ENCODE data around the gene LEF1. TPM values are rescaled to one million over a fixed set of nuclear protein-coding genes. Genes with fewer than 3 reads are reported as not detected.

Gene LEF1
- polyA plus RNA-seq, 1 donor = 8.5 TPM

DNA sequence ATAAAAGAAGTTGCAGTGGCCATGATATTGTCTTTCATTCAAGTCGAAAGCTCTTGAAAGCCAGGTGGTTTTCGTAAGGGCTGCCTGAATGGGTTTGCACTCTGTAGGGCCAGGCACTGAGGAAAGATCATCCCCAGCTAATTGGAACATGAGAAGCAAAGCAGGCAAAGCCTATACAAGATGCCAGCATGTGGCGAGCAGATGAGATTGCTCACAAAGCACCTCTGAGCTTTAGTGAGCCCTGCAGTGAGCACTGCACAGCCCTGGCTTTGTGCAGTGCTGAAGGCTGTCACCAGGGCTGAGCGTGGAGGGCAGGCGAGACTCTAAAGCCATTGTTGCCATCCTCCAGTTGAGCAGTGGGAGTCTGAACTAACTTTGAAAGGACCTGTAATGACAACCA is 125.2 kb downstream of the LEF1 start:
- Histone ChIP-seq H3K4me3 (ENCODE audit: low read length) (no peak overlapping the region), H3K27me3 (ENCODE audit: control insufficient read depth, insufficient read depth, low read length) (no peaks in the 10 kb centered on the region), H3K27ac (ENCODE audit: low read length) (no peak overlapping the region), H3K9me3 (ENCODE audit: control insufficient read depth, low read depth, low read length) (no peaks in the 10 kb centered on the region), H3K36me3 (ENCODE audit: control insufficient read depth, insufficient read depth, low read length) (no peaks in the 10 kb centered on the region), H3K4me1 (ENCODE audit: control insufficient read depth, insufficient read depth, low read length) (no peaks in the 10 kb centered on the region)
- no CpG with 5 or more reads among the region's 5 CpGs for WGBS (ENCODE audit: insufficient coverage, low lambda C conversion rate)
- no peak for DNase-seq

DNA sequence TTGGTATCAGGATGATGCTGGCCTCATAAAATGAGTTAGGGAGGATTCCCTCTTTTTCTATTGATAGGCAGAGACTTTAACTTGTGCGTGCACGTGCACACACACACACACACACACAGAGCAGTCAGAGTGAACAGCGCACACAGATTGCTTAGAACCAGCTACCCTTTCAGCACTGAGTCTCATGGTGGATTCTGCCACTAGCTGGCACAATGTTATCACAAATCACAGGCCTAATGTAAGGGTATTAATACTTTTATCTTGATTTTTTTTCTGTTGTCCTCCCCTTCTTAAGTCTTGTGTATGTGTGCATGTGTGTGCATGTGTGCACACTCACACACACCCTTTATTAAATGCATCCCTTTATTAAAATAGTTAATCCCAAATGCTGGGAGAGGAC is 125.8 kb downstream of the LEF1 start:
- no peaks in the 10 kb centered on the region for H3K9me3 ChIP-seq (ENCODE audit: control insufficient read depth, low read depth, low read length)
- no peak overlapping the region for H3K4me3 ChIP-seq (ENCODE audit: low read length)
- no peak overlapping the region for H3K27ac ChIP-seq (ENCODE audit: low read length)
- WGBS (ENCODE audit: insufficient coverage, low lambda C conversion rate) = no CpG with 5 or more reads among the region's 3 CpGs
- no peaks in the 10 kb centered on the region for H3K4me1 ChIP-seq (ENCODE audit: control insufficient read depth, insufficient read depth, low read length)
- H3K27me3 ChIP-seq (ENCODE audit: control insufficient read depth, insufficient read depth, low read length) = no peaks in the 10 kb centered on the region
- DNase-seq = no peak
- H3K36me3 ChIP-seq (ENCODE audit: control insufficient read depth, insufficient read depth, low read length) = no peaks in the 10 kb centered on the region

DNA sequence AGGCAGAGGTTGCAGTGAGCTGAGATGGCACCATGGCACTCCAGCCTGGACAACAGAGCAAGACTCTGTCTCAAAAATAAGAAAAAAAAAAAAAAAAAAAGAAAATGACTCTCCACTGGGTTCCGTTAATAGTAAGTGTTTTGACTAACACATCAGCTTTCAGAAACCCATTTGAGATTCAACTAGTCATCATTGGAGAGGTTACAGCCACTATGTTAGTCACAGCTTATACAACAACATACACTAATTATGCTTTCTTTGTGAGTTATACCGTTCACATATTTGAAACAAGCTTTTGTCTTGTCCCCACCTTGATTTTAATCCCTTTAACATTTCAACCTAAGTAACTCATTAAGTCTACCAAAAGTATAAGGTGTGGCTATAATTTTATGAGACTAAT is 130.8 kb downstream of the LEF1 start:
- no CpG with 5 or more reads among the region's 2 CpGs for WGBS (ENCODE audit: insufficient coverage, low lambda C conversion rate)
- Histone ChIP-seq H3K4me1 (ENCODE audit: control insufficient read depth, insufficient read depth, low read length) (no peaks in the 10 kb centered on the region), H3K36me3 (ENCODE audit: control insufficient read depth, insufficient read depth, low read length) (peaks cover 31% of the 10 kb centered on the region), H3K27me3 (ENCODE audit: control insufficient read depth, insufficient read depth, low read length) (no peaks in the 10 kb centered on the region), H3K27ac (ENCODE audit: low read length) (no peak overlapping the region), H3K9me3 (ENCODE audit: control insufficient read depth, low read depth, low read length) (no peaks in the 10 kb centered on the region), H3K4me3 (ENCODE audit: low read length) (no peak overlapping the region)
- no peak for DNase-seq

DNA sequence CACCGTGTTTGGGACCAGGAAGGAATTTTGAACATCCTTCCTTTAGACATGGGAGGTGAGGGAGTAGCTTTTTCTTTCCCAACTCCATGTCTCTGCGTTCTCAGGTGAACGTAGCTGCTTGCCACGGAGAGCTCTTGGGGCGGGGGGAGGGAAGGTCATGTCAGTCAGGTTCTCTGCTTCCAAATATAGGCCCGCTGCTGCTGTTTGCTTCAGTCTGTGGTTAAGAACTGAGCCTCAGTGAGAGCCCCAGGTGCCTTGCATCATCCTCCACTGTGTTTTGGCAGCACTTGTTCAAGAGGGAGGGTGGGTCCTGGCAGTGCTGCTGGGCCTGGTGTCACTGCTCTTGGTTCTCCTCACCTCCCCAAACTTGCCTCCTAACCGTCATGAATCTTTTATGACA is 132.5 kb downstream of the LEF1 start:
- Histone ChIP-seq H3K27ac (ENCODE audit: low read length) (no peak overlapping the region), H3K4me1 (ENCODE audit: control insufficient read depth, insufficient read depth, low read length) (no peaks in the 10 kb centered on the region), H3K4me3 (ENCODE audit: low read length) (no peak overlapping the region), H3K9me3 (ENCODE audit: control insufficient read depth, low read depth, low read length) (no peaks in the 10 kb centered on the region), H3K36me3 (ENCODE audit: control insufficient read depth, insufficient read depth, low read length) (peaks cover 43% of the 10 kb centered on the region), H3K27me3 (ENCODE audit: control insufficient read depth, insufficient read depth, low read length) (no peaks in the 10 kb centered on the region)
- WGBS (ENCODE audit: insufficient coverage, low lambda C conversion rate) = no CpG with 5 or more reads among the region's 7 CpGs
- no peak for DNase-seq

DNA sequence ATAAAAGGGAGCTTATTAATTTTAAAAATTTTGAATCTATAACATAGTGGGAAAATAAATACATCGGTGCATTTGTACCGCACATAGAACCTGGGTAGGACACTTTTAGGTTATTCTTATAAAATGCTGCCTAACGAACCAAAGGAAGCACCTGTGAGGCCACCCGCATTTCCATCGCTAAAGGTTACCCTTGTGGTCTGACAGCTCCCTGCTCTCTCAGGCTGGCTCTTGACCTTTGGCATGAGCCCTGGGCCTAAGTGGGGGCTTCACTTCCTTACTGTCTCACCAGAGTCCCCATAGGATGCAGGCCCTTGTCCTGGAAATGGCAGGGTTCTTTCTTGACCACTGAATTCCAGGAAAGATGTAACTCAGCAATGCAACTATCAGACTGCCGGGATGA is 133.0 kb downstream of the LEF1 start:
- H3K27me3 ChIP-seq (ENCODE audit: control insufficient read depth, insufficient read depth, low read length) = no peaks in the 10 kb centered on the region
- DNase-seq = no peak
- no peak overlapping the region for H3K27ac ChIP-seq (ENCODE audit: low read length)
- no CpG with 5 or more reads among the region's 6 CpGs for WGBS (ENCODE audit: insufficient coverage, low lambda C conversion rate)
- H3K4me3 ChIP-seq (ENCODE audit: low read length) = no peak overlapping the region
- peaks cover 48% of the 10 kb centered on the region for H3K36me3 ChIP-seq (ENCODE audit: control insufficient read depth, insufficient read depth, low read length)
- H3K4me1 ChIP-seq (ENCODE audit: control insufficient read depth, insufficient read depth, low read length) = no peaks in the 10 kb centered on the region
- H3K9me3 ChIP-seq (ENCODE audit: control insufficient read depth, low read depth, low read length) = no peaks in the 10 kb centered on the region

DNA sequence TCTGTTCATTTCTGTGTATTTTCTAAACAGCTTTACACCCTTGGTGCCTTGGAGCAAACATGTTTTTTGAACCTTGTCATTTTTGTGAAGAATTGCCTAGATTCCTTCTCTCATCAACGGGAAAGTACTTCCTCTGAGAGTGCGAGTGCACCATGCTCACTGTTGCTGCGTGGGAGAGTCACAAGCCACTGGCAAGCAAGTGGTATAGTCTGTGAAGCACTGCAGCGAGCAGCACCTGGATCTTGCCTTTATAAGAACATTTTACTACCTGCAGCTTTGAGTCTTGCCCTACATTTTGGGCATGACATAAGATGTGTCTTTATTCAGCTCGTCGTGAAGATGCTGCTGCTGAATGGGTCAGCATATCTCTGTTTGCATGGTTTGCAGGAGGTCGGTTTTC is 134.2 kb downstream of the LEF1 start:
- no peak overlapping the region for H3K4me3 ChIP-seq (ENCODE audit: low read length)
- peaks cover 52% of the 10 kb centered on the region for H3K36me3 ChIP-seq (ENCODE audit: control insufficient read depth, insufficient read depth, low read length)
- no peaks in the 10 kb centered on the region for H3K27me3 ChIP-seq (ENCODE audit: control insufficient read depth, insufficient read depth, low read length)
- no peak for DNase-seq
- WGBS (ENCODE audit: insufficient coverage, low lambda C conversion rate) = no CpG with 5 or more reads among the region's 7 CpGs
- no peaks in the 10 kb centered on the region for H3K9me3 ChIP-seq (ENCODE audit: control insufficient read depth, low read depth, low read length)
- H3K4me1 ChIP-seq (ENCODE audit: control insufficient read depth, insufficient read depth, low read length) = no peaks in the 10 kb centered on the region
- no peak overlapping the region for H3K27ac ChIP-seq (ENCODE audit: low read length)

DNA sequence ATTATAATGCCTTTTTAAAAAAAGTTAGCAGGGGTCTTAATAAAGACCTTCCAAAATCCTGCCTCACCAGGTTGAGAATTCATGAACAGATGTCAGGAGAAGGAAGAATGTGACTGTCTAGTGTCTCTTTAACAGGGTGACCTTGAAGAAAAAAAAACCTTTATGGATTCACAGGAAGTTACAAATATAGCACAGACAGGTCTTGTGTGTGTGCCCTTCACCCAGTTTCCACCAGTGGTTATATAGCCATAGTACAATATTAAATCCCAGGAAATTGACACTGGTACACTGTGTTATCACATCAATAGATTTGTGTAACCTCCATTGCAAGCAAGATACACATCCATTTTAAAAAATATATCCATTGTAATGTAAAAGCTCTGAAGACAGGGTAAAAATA is 135.4 kb downstream of the LEF1 start:
- Histone ChIP-seq H3K4me3 (ENCODE audit: low read length) (no peak overlapping the region), H3K9me3 (ENCODE audit: control insufficient read depth, low read depth, low read length) (no peaks in the 10 kb centered on the region), H3K27me3 (ENCODE audit: control insufficient read depth, insufficient read depth, low read length) (no peaks in the 10 kb centered on the region), H3K27ac (ENCODE audit: low read length) (no peak overlapping the region), H3K4me1 (ENCODE audit: control insufficient read depth, insufficient read depth, low read length) (no peaks in the 10 kb centered on the region), H3K36me3 (ENCODE audit: control insufficient read depth, insufficient read depth, low read length) (peaks cover 64% of the 10 kb centered on the region)
- no peak for DNase-seq

DNA sequence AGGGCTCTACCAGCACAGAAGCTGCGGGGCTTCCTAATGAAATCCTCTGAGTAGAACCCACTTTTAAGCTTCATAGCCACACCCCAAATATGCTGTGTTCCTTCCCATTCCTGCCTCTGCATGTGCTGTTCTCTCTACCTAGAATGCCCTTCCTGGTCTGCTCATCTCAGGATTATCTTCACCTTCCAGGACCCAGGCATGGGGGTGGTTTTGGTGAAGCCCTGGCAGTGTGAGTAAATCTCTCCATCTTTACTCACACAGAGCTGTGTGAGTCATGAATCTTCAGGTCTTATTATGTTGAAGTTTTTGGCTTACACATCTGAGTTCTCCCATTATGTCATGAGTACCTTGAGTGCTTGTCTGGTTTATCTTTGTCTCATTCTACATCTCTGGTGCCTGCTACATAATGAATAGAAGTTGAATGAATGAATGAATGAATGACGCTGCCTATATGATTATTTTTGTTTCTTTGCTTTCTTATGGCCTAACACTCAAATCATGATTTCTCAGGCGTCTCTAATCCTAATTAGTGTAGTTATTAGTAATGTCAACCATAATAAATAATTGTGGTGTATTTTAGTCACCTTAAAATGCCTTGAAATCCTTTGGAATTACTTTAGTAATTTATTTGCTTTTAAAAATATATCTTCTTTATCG is 137.2 kb downstream of the LEF1 start:
- Histone ChIP-seq H3K9me3 (ENCODE audit: control insufficient read depth, low read depth, low read length) (no peaks in the 10 kb centered on the region), H3K27ac (ENCODE audit: low read length) (no peak overlapping the region), H3K27me3 (ENCODE audit: control insufficient read depth, insufficient read depth, low read length) (no peaks in the 10 kb centered on the region), H3K4me3 (ENCODE audit: low read length) (no peak overlapping the region), H3K36me3 (ENCODE audit: control insufficient read depth, insufficient read depth, low read length) (peaks cover 82% of the 10 kb centered on the region), H3K4me1 (ENCODE audit: control insufficient read depth, insufficient read depth, low read length) (no peaks in the 10 kb centered on the region)
- DNase-seq = no peak
- 100% methylated on average over 3 of the region's 4 CpGs for WGBS (ENCODE audit: insufficient coverage, low lambda C conversion rate)

DNA sequence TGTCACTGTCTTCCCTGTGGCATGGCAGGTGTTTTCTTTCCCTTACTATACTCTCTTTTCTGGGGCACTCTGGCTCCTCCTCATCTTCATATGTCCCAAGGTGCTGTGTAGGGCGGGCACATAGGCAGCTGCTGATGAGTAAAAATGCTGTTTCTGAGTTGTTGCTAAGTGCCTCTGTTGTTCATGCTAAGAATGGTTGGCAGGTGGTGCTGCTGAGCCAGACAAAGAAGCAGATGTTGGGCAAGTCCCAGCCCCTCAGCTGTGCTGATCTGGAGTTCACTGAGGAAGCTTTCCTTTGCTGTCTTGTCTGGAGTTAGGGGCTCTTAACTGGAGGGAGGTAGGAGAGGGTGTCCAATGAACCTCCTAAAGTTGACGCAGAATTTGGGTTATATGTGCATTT is 138.4 kb downstream of the LEF1 start:
- no peaks in the 10 kb centered on the region for H3K9me3 ChIP-seq (ENCODE audit: control insufficient read depth, low read depth, low read length)
- H3K27me3 ChIP-seq (ENCODE audit: control insufficient read depth, insufficient read depth, low read length) = no peaks in the 10 kb centered on the region
- no peak overlapping the region for H3K4me3 ChIP-seq (ENCODE audit: low read length)
- no peaks in the 10 kb centered on the region for H3K4me1 ChIP-seq (ENCODE audit: control insufficient read depth, insufficient read depth, low read length)
- WGBS (ENCODE audit: insufficient coverage, low lambda C conversion rate) = no CpG with 5 or more reads among the region's 2 CpGs
- no peak overlapping the region for H3K27ac ChIP-seq (ENCODE audit: low read length)
- DNase-seq = peak; percentile 34 to 48
- H3K36me3 ChIP-seq (ENCODE audit: control insufficient read depth, insufficient read depth, low read length) = peaks cover 84% of the 10 kb centered on the region

DNA sequence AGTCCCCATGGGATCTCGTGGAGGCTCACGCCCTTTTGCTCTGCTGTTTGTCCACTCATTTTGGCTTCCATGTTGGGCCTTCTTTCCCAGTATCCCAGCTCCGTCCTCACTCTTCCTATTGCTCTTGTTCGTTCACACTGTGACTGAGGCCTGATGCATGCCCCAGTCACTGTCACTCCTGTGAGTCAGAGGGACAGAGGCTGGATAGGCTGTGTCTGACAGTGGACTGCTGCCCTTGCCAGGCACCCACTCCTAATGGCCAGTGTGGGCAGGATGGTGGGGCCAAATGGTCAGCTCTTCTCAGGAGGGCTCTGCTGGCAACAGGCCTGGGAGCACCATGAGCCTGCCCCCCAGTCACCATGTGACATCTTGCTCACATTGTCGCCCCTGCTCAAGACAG is 139.0 kb downstream of the LEF1 start:
- Histone ChIP-seq H3K4me3 (ENCODE audit: low read length) (no peak overlapping the region), H3K4me1 (ENCODE audit: control insufficient read depth, insufficient read depth, low read length) (no peaks in the 10 kb centered on the region), H3K27me3 (ENCODE audit: control insufficient read depth, insufficient read depth, low read length) (no peaks in the 10 kb centered on the region), H3K27ac (ENCODE audit: low read length) (no peak overlapping the region), H3K36me3 (ENCODE audit: control insufficient read depth, insufficient read depth, low read length) (peaks cover 85% of the 10 kb centered on the region), H3K9me3 (ENCODE audit: control insufficient read depth, low read depth, low read length) (no peaks in the 10 kb centered on the region)
- 100% methylated on average over 1 of the region's 5 CpGs for WGBS (ENCODE audit: insufficient coverage, low lambda C conversion rate)
- no peak for DNase-seq

DNA sequence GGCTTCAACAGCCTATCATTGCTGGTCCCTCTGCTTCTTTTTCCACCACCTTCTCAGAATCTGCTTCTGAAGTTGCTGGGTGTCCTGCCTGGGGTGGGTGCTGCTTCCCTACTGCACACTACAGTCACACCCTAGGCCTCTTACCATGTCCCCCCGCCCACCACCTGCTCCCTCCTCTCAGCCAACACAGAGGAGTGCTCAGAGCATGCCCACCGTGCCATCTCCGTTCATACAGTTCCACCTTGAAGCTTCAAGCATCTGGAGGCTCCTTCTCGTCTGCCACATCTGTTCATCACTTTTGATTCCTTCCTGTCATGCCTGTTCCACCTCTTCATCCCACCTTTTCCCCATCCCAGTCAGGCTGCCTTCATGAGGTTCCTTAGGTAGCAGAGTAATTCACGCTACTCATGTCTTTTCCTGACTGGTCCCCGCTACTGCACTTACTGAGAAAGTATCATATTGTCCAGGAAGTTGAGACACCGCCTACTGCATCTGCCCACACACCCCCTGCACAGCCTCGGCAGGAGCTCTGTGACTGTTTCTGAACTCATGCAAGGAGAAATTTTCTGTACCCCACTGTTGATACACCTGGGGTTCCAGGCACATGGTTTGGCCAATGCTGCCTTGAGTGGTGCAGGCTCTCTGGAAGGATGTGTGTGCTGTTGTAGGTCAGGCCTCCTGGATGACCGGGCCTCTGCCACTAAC is 139.6 kb downstream of the LEF1 start:
- H3K4me1 ChIP-seq (ENCODE audit: control insufficient read depth, insufficient read depth, low read length) = no peaks in the 10 kb centered on the region

More for the DNA sequence above, 139.6 kb downstream of the LEF1 start:
- Histone ChIP-seq H3K4me3 (ENCODE audit: low read length) (no peak overlapping the region), H3K27ac (ENCODE audit: low read length) (no peak overlapping the region), H3K9me3 (ENCODE audit: control insufficient read depth, low read depth, low read length) (no peaks in the 10 kb centered on the region), H3K27me3 (ENCODE audit: control insufficient read depth, insufficient read depth, low read length) (no peaks in the 10 kb centered on the region), H3K36me3 (ENCODE audit: control insufficient read depth, insufficient read depth, low read length) (peaks cover 82% of the 10 kb centered on the region)
- no peak for DNase-seq
- WGBS (ENCODE audit: insufficient coverage, low lambda C conversion rate) = 83% methylated on average over 2 of the region's 9 CpGs

All from large intestine (tissue), 3 donors.